Suprapubic skin (tissue), 4 donors: ENCODE measurements around the gene STAG1.

Experiments
- EP300 ChIP-seq: sonication (generic); formaldehyde crosslinking; IDR thresholded peaks from one replicate; pipeline ENCODE4 v1.6.1; 2017; ENCODE audit warnings: antibody characterized with exemption
- POLR2A ChIP-seq, 2 donors: fragments of 450-650 bp; IDR thresholded peaks; one replicate each; pipeline ENCODE4 v1.6.1; 2017; ENCODE audit warnings: antibody characterized with exemption in 2 of 2, mild to moderate bottlenecking in 2 of 2, moderate library complexity in 2 of 2
- POLR2AphosphoS5 ChIP-seq, 3 donors: sonication (generic); formaldehyde crosslinking; IDR thresholded peaks; one replicate each; pipeline ENCODE4 v1.6.1; 2017; ENCODE audit warnings: antibody characterized with exemption in 3 of 3
- TF ChIP-seq, protein P1 (sequence below), 2 donors: fragments of 200-600 bp in 1 of 2; fragments of 450-650 bp in 1 of 2; sonication (generic) in 1 of 2; IDR thresholded peaks; one replicate each; pipeline ENCODE4 v1.5.1; 2016 to 2019; ENCODE audit warnings: antibody characterized with exemption in 2 of 2, mild to moderate bottlenecking in 1 of 2, moderate library complexity in 1 of 2

DNA sequence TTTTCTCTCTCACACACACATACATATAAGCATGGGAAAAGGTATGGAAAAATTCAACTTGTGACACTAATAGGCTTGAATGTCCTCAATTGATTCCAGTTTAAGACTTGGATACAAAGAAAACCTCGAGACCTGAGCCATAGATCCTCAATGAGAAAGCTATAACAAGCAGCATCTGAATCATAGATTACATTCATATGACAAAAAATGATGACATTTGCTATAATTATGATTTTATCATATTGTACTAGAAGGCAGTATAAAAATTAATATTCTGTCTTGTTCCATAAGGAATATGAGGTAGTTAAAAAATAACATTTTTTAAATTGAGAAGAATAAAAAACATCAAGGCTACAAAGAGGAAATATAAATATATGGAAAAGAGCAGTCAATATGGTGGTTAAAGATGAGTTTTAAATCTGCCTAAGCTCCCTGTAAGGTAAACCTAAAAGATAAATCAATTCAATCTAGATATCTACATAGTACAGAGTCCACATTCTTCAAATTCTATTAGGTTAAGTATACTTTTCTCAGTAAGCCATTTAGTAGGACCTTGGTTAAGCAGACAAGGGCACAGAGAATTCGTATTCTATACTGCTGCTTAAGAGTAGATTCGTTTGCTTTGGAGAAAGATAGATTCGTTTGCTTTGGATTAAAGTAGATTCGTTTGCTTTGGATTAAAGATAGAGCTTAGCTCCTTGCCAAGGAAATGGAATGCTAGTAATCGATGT, 175.7 kb downstream of the STAG1 start:
- no peak for TF ChIP-seq POLR2AphosphoS5 (IDR thresholded peaks at IDR 0.05)
- TF ChIP-seq, protein P1, sequence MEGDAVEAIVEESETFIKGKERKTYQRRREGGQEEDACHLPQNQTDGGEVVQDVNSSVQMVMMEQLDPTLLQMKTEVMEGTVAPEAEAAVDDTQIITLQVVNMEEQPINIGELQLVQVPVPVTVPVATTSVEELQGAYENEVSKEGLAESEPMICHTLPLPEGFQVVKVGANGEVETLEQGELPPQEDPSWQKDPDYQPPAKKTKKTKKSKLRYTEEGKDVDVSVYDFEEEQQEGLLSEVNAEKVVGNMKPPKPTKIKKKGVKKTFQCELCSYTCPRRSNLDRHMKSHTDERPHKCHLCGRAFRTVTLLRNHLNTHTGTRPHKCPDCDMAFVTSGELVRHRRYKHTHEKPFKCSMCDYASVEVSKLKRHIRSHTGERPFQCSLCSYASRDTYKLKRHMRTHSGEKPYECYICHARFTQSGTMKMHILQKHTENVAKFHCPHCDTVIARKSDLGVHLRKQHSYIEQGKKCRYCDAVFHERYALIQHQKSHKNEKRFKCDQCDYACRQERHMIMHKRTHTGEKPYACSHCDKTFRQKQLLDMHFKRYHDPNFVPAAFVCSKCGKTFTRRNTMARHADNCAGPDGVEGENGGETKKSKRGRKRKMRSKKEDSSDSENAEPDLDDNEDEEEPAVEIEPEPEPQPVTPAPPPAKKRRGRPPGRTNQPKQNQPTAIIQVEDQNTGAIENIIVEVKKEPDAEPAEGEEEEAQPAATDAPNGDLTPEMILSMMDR (IDR thresholded peaks at IDR 0.05), result no peak
- no peak for TF ChIP-seq POLR2A (IDR thresholded peaks at IDR 0.05)
- no peak for TF ChIP-seq EP300
